Astrocyte (in vitro differentiated cells and primary cell): ENCODE measurements around the gene ZFYVE21.

ENCODE experiments used
- EZH2 ChIP-seq: IDR thresholded peaks from 2 replicates; pipeline ENCODE4 v1.6.1; 2012; ENCODE audit warnings: mild to moderate bottlenecking, low read length, inconsistent platforms; ENCODE audit not compliant: insufficient read depth
- TF ChIP-seq, protein P1 (sequence below): IDR thresholded peaks from 2 replicates; pipeline ENCODE4 v1.5.1; 2011; ENCODE audit warnings: low read depth, mild to moderate bottlenecking, inconsistent platforms, low read length, moderate library complexity; ENCODE audit not compliant: insufficient read depth

GRCh38 chr14:103745424-103745823 is 29.8 kb downstream of the ZFYVE21 start:
- TF ChIP-seq, protein P1, sequence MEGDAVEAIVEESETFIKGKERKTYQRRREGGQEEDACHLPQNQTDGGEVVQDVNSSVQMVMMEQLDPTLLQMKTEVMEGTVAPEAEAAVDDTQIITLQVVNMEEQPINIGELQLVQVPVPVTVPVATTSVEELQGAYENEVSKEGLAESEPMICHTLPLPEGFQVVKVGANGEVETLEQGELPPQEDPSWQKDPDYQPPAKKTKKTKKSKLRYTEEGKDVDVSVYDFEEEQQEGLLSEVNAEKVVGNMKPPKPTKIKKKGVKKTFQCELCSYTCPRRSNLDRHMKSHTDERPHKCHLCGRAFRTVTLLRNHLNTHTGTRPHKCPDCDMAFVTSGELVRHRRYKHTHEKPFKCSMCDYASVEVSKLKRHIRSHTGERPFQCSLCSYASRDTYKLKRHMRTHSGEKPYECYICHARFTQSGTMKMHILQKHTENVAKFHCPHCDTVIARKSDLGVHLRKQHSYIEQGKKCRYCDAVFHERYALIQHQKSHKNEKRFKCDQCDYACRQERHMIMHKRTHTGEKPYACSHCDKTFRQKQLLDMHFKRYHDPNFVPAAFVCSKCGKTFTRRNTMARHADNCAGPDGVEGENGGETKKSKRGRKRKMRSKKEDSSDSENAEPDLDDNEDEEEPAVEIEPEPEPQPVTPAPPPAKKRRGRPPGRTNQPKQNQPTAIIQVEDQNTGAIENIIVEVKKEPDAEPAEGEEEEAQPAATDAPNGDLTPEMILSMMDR = no peak
- TF ChIP-seq EZH2 = no peak
